ENCODE data around the gene SLC6A17. TPM values are rescaled to one million over a fixed set of nuclear protein-coding genes. Genes with fewer than 3 reads are reported as not detected.

Gene SLC6A17
- total and polyA plus RNA-seq, 2 donors (not counting 3 experiments of a cell fraction or from before 2014, with no cell fraction given), result 0.03 TPM; not detected in 1

GRCh38 chr1:110228381-110228780 is 78.1 kb downstream of the SLC6A17 start:
- Histone ChIP-seq H3K36me3 (ENCODE audit: control insufficient read depth in 2 of 2, extremely low read depth in 1 of 2, insufficient read depth in 2 of 2, low read length in 2 of 2) (peaks cover 0 to 19% of the 10 kb centered on the region in 2 experiments), H3K27me3 (ENCODE audit: control insufficient read depth in 2 of 2, insufficient read depth in 2 of 2, low read length in 2 of 2) (no peaks in the 10 kb centered on the region), H3K9me3 (replicated peaks; ENCODE audit: control insufficient read depth, insufficient read depth, low read length) (no peaks in the 10 kb centered on the region), H3K4me2 (ENCODE audit: insufficient read depth, low read length) (no peak overlapping the region), H3K27ac (ENCODE audit: insufficient read depth, low read depth, low read length) (no peak overlapping the region), H3K4me3 (replicated peaks in 1 of 3; ENCODE audit: insufficient read depth in 1 of 3, low read depth in 1 of 3, low read length in 3 of 3) (no peak overlapping the region), H2AFZ (ENCODE audit: low read depth, low read length) (no peak overlapping the region), H4K20me1 (replicated peaks; ENCODE audit: control insufficient read depth, extremely low read depth, insufficient read depth, low read length) (no peaks in the 10 kb centered on the region), H3K79me2 (ENCODE audit: control insufficient read depth, insufficient read depth, low read length) (no peaks in the 10 kb centered on the region), H3K9ac (replicated peaks; ENCODE audit: extremely low read depth, insufficient read depth, low read length) (no peak overlapping the region), H3K4me1 (ENCODE audit: control insufficient read depth, extremely low read depth, insufficient read depth, low read length) (no peaks in the 10 kb centered on the region), H3K9me1 (replicated peaks; ENCODE audit: control insufficient read depth, extremely low read depth, insufficient read depth, low read length) (no peaks in the 10 kb centered on the region)
- ChIA-PET CTCF (interaction anchor here (1.2 to 2.3 kb wide), 4 partner anchors 9 to 267 kb away, joined by 3 to 9 read pairs (median 4); no protein-coding TSS in a partner anchor), POLR2A (no interaction called here)
- intact Hi-C loops (cut with micrococcal nuclease), result no loop called here
- no TSS peak for BruUV-seq (replicated peaks)
- dilution Hi-C loops (cut with MboI; ENCODE audit: extremely low pct_ligation_motif_present, low sequenced_read_pairs), result no loop called here
- no peak for DNase-seq (ENCODE audit: low read depth, low spot score)
- TF ChIP-seq MAX (IDR thresholded peaks at IDR 0.05; ENCODE audit: insufficient read depth, insufficient read length) (no peak), POLR2A (IDR thresholded peaks at IDR 0.05; ENCODE audit: low read depth, low read length) (no peak), FOS (IDR thresholded peaks at IDR 0.05; ENCODE audit: borderline replicate concordance, insufficient read depth, low read length) (no peak), EZH2 (IDR thresholded peaks at IDR 0.05; ENCODE audit: borderline replicate concordance, low read depth, low read length, severe bottlenecking) (no peak), GATA2 (IDR thresholded peaks at IDR 0.05; ENCODE audit: insufficient read depth, insufficient read length, low read depth, low read length) (no peak), POLR2AphosphoS5 (IDR thresholded peaks at IDR 0.05; ENCODE audit: insufficient read depth, low read depth, low read length) (no peak), MYC (IDR thresholded peaks at IDR 0.05; ENCODE audit: low read depth, low read length) (no peak), JUN (IDR thresholded peaks at IDR 0.05; ENCODE audit: borderline replicate concordance, insufficient read depth, insufficient read length, low read depth) (no peak), CTCF (IDR thresholded peaks at IDR 0.05; ENCODE audit: extremely low read depth in 1 of 2, insufficient read depth in 1 of 2, low read depth in 1 of 2, low read length in 2 of 2) (no peak)
- FAIRE-seq, result no peak
